ENCODE measurements around the gene FANCC.

DNA sequence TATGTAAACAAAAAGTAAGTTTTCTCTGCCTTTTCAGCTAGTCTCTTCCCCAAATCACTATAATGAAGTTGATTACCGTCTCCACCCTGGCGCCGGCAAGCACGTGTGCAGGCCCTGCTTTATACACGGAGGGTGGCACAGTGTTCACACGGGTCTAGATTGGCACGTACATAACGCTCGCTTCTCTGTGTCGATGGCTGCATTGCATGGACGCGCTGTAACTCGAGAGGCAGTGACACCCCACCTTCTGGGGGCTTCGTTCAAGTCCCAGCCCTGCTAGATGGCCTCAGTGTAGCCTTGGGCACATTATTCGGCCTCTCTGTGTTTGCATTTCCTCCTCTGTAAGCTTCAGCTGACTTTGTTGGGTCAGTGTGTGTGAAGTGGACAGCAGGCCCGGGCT lies 223.9 kb downstream of the FANCC start:
- TF ChIP-seq CTCF (conservative IDR thresholded peaks at IDR 0.05 in 1 of 2, IDR thresholded peaks at IDR 0.05 in 1 of 2; ENCODE audit: low read depth in 1 of 2, low read length in 2 of 2), result no peak
- TF ChIP-seq EZH2 (IDR thresholded peaks at IDR 0.05; ENCODE audit: low read length, missing control alignments), result no peak
